Natural killer cell (primary cell): Measurements from ENCODE around the gene TFAM. TPM values are rescaled to one million over a fixed set of nuclear protein-coding genes. Genes with fewer than 3 reads are reported as not detected.

Experiments
- ATAC-seq, 3 donors: fragments of 150-1000 bp in 2 of 3; fragments of 200-7000 bp in 1 of 3; cut with Tn5 transposase; 1 replicate in 1 of 3; 2 replicates in 2 of 3; pipeline ENCODE4 v1.10.0; 2021; ENCODE audit warnings: mild to moderate bottlenecking in 2 of 3, moderate library complexity in 2 of 3
- DNase-seq, 2 donors: peaks; one replicate each; pipeline versions ENCODE4 v3.0.0 to v3.0.0-alpha.2; 2013 to 2021; ENCODE audit warnings: mixed read lengths in 1 of 2
- H3K27ac ChIP-seq: one replicate; pipeline ENCODE4 v1.5.1; 2013; ENCODE audit warnings: mild to moderate bottlenecking, low read length
- H3K27me3 ChIP-seq: one replicate; pipeline ENCODE4 v1.6.1; 2013; ENCODE audit warnings: low read length; ENCODE audit not compliant: control insufficient read depth, insufficient read depth
- H3K36me3 ChIP-seq: one replicate; pipeline ENCODE4 v1.6.1; 2013; ENCODE audit warnings: low read length; ENCODE audit not compliant: control insufficient read depth, insufficient read depth
- H3K4me1 ChIP-seq: one replicate; pipeline ENCODE4 v1.6.1; 2013; ENCODE audit warnings: low read length; ENCODE audit not compliant: control insufficient read depth, insufficient read depth
- H3K4me3 ChIP-seq: one replicate; pipeline ENCODE4 v1.5.1; 2013; ENCODE audit warnings: low read length
- H3K9me3 ChIP-seq: one replicate; pipeline ENCODE4 v1.6.1; 2013; ENCODE audit warnings: low read length; ENCODE audit not compliant: control insufficient read depth, insufficient read depth
- H3K27ac Mint-ChIP-seq, 2 donors: one replicate each; pipeline ENCODE4 v1.8.0; 2022; ENCODE audit warnings: mild to moderate bottlenecking in 2 of 2, mixed read lengths in 2 of 2, moderate library complexity in 1 of 2
- H3K27me3 Mint-ChIP-seq, 2 donors: one replicate each; pipeline ENCODE4 v1.8.0; 2022; ENCODE audit warnings: low read depth in 2 of 2, mixed read lengths in 2 of 2
- H3K36me3 Mint-ChIP-seq: one replicate; pipeline ENCODE4 v1.8.0; 2022; ENCODE audit warnings: mixed read lengths
- H3K4me1 Mint-ChIP-seq, 2 donors: one replicate each; pipeline ENCODE4 v1.8.0; 2022; ENCODE audit warnings: mixed read lengths in 2 of 2
- H3K4me3 Mint-ChIP-seq: one replicate; pipeline ENCODE4 v1.8.0; 2022; ENCODE audit warnings: mild to moderate bottlenecking, moderate library complexity, mixed read lengths
- H3K9me3 Mint-ChIP-seq, 2 donors: one replicate each; pipeline ENCODE4 v1.8.0; 2022; ENCODE audit warnings: mixed read lengths in 2 of 2
- WGBS: methylation state at CpG from one replicate; pipeline ENCODE4 v1.1.7; 2013; ENCODE audit warnings: missing lambda C conversion rate; ENCODE audit not compliant: insufficient coverage; 5-methylcytosine and 5-hydroxymethylcytosine counted together
- intact Hi-C: fragments of 100-400 bp; cut with micrococcal nuclease; formaldehyde crosslinking; loops from one replicate; pipeline ENCODE4 v1.14.2; 2022
- total RNA-seq, 4 donors: library from RNA; stranded (reverse); fragments of 120-200 nt in 1 of 4; gene quantifications; one replicate each; pipeline versions ENCODE4 v1.2.3 to v1.2.4, GENCODE V29; 2013 to 2022
- TF ChIP-seq, protein P1 (sequence below): fragments of 200-600 bp; IDR thresholded peaks from one replicate; pipeline ENCODE4 v1.8.0; 2022; ENCODE audit warnings: antibody characterized with exemption

Gene TFAM
- total RNA-seq, 3 donors from 2014 or later (not counting 1 experiment from before 2014, with no cell fraction given) = 29.1 to 34.3 (median 33.8) TPM

DNA sequence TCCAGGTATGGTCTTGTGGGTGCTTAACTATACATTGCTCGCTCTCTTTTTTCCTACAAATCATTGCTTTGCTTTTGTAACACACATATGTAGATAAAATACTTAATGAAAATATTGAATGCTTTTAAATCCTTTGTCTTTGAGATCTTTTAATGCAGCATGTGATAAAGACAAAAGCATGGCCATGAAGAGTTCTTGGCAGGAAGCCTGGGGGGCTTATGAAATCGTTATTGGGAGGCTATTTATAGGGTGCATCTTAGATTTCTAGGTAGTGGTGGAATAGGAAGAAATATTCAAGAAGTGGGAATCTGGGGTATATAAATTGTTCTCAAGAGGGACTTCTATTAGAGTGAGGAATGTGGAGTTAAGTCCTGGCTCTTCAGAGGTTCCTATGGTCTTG is 28.5 kb upstream of the TFAM start:
- intact Hi-C loops = no loop called here
- WGBS = 23% methylated on average over 1 of the region's 2 CpGs
- no peak for ATAC-seq
- Mint-ChIP-seq H3K27me3 (no peaks in the 10 kb centered on the region), H3K36me3 (no peaks in the 10 kb centered on the region), H3K27ac (no peak overlapping the region), H3K9me3 (no peaks in the 10 kb centered on the region), H3K4me3 (no peak overlapping the region), H3K4me1 (peaks cover 27 to 37% of the 10 kb centered on the region in 2 donors)
- Histone ChIP-seq H3K4me3 (no peak overlapping the region), H3K27me3 (no peaks in the 10 kb centered on the region), H3K4me1 (peaks cover 9% of the 10 kb centered on the region), H3K27ac (no peak overlapping the region), H3K9me3 (no peaks in the 10 kb centered on the region), H3K36me3 (no peaks in the 10 kb centered on the region)
- TF ChIP-seq, protein P1, sequence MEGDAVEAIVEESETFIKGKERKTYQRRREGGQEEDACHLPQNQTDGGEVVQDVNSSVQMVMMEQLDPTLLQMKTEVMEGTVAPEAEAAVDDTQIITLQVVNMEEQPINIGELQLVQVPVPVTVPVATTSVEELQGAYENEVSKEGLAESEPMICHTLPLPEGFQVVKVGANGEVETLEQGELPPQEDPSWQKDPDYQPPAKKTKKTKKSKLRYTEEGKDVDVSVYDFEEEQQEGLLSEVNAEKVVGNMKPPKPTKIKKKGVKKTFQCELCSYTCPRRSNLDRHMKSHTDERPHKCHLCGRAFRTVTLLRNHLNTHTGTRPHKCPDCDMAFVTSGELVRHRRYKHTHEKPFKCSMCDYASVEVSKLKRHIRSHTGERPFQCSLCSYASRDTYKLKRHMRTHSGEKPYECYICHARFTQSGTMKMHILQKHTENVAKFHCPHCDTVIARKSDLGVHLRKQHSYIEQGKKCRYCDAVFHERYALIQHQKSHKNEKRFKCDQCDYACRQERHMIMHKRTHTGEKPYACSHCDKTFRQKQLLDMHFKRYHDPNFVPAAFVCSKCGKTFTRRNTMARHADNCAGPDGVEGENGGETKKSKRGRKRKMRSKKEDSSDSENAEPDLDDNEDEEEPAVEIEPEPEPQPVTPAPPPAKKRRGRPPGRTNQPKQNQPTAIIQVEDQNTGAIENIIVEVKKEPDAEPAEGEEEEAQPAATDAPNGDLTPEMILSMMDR = no peak
- no peak for DNase-seq

- Mint-ChIP-seq H3K4me3 (no peak overlapping the region), H3K9me3 (no peaks in the 10 kb centered on the region), H3K36me3 (no peaks in the 10 kb centered on the region), H3K27me3 (no peaks in the 10 kb centered on the region), H3K27ac (no peak overlapping the region), H3K4me1 (peaks cover 27 to 37% of the 10 kb centered on the region in 2 donors)
- H3K36me3 ChIP-seq = peaks cover 4% of the 10 kb centered on the region
- H3K9me3 ChIP-seq = no peaks in the 10 kb centered on the region
- H3K4me3 ChIP-seq = no peak overlapping the region
- TF ChIP-seq, protein P1 = no peak
- H3K27me3 ChIP-seq = no peaks in the 10 kb centered on the region
- no peak overlapping the region for H3K27ac ChIP-seq
- intact Hi-C loops = no loop called here
- DNase-seq = no peak
- H3K4me1 ChIP-seq = peaks cover 6% of the 10 kb centered on the region
- 97% methylated on average over 4 of the region's 4 CpGs for WGBS
- ATAC-seq = no peak
These were observed 26.8 kb upstream of the TFAM start for GRCh38 chr10:58358314-58358933.

GRCh38 chr10:58358947-58359346 is 26.3 kb upstream of the TFAM start:
- H3K4me1 Mint-ChIP-seq = peaks cover 27 to 35% of the 10 kb centered on the region in 2 donors
- Histone ChIP-seq H3K27ac (no peak overlapping the region), H3K4me3 (no peak overlapping the region), H3K4me1 (peaks cover 6% of the 10 kb centered on the region), H3K36me3 (peaks cover 7% of the 10 kb centered on the region), H3K9me3 (no peaks in the 10 kb centered on the region), H3K27me3 (no peaks in the 10 kb centered on the region)
- DNase-seq (no peak), ATAC-seq (no peak)
- TF ChIP-seq, protein P1 = no peak
- WGBS = no CpG with 5 or more reads among the region's 1 CpG
- intact Hi-C loops = no loop called here
- H3K4me3 Mint-ChIP-seq = no peak overlapping the region
- no peaks in the 10 kb centered on the region for H3K9me3 Mint-ChIP-seq
- H3K36me3 Mint-ChIP-seq = peaks cover 4% of the 10 kb centered on the region
- no peak overlapping the region for H3K27ac Mint-ChIP-seq
- H3K27me3 Mint-ChIP-seq = no peaks in the 10 kb centered on the region

GRCh38 chr10:58359541-58359940 is 25.7 kb upstream of the TFAM start:
- peaks cover 6% of the 10 kb centered on the region for H3K4me1 ChIP-seq

More at GRCh38 chr10:58359541-58359940, 25.7 kb upstream of the TFAM start:
- WGBS = 82% methylated on average over 1 of the region's 3 CpGs
- intact Hi-C loops = no loop called here
- Histone ChIP-seq H3K4me3 (no peak overlapping the region), H3K27me3 (no peaks in the 10 kb centered on the region), H3K9me3 (no peaks in the 10 kb centered on the region), H3K36me3 (peaks cover 7% of the 10 kb centered on the region), H3K27ac (no peak overlapping the region)
- H3K27me3 Mint-ChIP-seq = no peaks in the 10 kb centered on the region
- TF ChIP-seq, protein P1 = no peak
- no peak for DNase-seq
- peak in 1 of 3 donors; percentile 30 for ATAC-seq
- no peak overlapping the region for H3K27ac Mint-ChIP-seq
- no peak overlapping the region for H3K4me3 Mint-ChIP-seq
- no peaks in the 10 kb centered on the region for H3K9me3 Mint-ChIP-seq
- peaks cover 27 to 32% of the 10 kb centered on the region in 2 donors for H3K4me1 Mint-ChIP-seq
- H3K36me3 Mint-ChIP-seq = peaks cover 8% of the 10 kb centered on the region
